Epithelial cell of esophagus (primary cell): ENCODE data around the gene DEF6.

Experiments used
- DNase-seq: peaks from one replicate; pipeline ENCODE4 v3.0.0; 2010; ENCODE audit warnings: low read depth
- H3K4me3 ChIP-seq: 2 replicates; pipeline ENCODE4 v1.5.1; 2011; ENCODE audit warnings: mild to moderate bottlenecking, low read length, control low read depth
- TF ChIP-seq, protein P1 (sequence below): IDR thresholded peaks from 2 replicates; pipeline ENCODE4 v1.5.1; 2011; ENCODE audit warnings: low read depth, mild to moderate bottlenecking, low read length, control low read depth, inconsistent platforms; ENCODE audit not compliant: insufficient read depth; ENCODE audit errors: missing control alignments

The DEF6 gene

DNA sequence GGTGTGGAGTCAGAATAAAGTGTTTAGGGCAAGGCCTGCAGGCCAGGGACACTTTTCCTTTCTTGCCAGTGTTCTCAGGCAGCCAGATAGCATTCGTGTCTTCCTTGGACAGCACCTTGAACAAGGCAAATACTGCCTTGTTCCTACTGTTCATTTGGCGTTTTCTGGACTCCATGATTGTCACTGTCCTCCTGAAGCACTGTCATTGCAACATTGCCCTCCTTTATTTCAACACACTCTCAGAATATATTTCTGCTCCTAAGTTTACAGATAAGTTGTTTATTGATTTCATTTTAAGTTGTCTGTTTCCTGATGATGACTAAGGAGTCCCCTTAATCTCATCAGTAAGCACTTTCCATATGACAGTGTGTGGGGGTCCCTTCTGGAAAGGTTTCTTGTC, 15.1 kb upstream of the DEF6 start:
- H3K4me3 ChIP-seq, result no peak overlapping the region
- TF ChIP-seq, protein P1, sequence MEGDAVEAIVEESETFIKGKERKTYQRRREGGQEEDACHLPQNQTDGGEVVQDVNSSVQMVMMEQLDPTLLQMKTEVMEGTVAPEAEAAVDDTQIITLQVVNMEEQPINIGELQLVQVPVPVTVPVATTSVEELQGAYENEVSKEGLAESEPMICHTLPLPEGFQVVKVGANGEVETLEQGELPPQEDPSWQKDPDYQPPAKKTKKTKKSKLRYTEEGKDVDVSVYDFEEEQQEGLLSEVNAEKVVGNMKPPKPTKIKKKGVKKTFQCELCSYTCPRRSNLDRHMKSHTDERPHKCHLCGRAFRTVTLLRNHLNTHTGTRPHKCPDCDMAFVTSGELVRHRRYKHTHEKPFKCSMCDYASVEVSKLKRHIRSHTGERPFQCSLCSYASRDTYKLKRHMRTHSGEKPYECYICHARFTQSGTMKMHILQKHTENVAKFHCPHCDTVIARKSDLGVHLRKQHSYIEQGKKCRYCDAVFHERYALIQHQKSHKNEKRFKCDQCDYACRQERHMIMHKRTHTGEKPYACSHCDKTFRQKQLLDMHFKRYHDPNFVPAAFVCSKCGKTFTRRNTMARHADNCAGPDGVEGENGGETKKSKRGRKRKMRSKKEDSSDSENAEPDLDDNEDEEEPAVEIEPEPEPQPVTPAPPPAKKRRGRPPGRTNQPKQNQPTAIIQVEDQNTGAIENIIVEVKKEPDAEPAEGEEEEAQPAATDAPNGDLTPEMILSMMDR, result no peak
- DNase-seq, result no peak

DNA sequence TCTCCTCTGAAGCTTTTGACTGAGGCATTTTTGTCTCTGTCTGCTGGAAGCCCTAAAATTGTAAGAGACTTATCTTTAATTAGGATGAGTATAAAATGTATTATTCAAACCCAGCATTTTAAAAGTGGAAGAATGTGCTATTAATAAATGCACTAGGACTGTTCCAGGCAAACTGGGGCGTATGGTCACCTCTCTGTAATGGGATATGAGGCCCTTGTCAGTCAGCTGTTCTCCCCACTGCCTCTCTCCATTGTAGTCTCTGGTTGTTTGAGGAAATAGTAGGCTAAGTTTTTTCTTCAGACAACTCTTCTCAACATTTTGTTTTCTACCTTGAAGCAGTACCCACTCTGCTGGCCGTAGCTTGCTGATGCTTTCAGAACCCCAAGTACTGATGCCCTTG, 14.3 kb upstream of the DEF6 start:
- no peak for DNase-seq
- TF ChIP-seq, protein P1, result no peak
- H3K4me3 ChIP-seq, result no peak overlapping the region

DNA sequence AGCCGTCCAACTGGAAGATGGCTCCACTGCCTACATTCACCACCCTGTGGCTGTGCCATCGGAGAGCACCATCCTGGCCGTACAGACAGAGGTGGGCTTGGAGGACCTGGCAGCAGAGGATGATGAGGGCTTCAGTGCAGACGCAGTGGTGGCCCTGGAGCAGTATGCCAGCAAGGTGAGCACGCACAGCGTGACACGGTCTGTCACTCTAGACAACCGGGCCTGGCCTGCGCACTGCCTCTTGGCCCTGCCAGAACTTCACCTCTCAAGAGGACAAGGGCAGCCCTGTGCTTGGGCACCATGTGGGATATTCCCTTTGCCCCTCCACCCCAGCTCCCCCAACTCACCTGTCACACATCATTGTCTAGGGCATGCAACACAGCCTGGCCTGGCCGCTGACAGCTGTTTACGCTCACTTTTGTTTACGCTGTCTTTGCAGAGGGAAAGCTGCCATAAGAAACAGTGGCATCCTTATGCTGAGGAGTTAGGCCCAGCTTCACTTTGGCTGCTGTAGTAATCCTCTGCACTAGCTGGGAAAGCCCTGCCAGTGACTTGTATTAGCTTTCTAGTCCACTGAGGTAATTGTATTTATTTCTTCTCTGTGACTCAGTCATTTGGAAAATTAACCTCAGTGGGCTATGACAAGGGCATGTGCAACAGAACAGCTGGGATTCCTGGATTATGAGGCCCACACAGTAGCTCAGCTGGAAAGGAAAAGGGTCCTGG, 9.8 kb upstream of the DEF6 start:
- TF ChIP-seq, protein P1, result no peak
- no peak overlapping the region for H3K4me3 ChIP-seq
- DNase-seq, result peak; percentile 29

DNA sequence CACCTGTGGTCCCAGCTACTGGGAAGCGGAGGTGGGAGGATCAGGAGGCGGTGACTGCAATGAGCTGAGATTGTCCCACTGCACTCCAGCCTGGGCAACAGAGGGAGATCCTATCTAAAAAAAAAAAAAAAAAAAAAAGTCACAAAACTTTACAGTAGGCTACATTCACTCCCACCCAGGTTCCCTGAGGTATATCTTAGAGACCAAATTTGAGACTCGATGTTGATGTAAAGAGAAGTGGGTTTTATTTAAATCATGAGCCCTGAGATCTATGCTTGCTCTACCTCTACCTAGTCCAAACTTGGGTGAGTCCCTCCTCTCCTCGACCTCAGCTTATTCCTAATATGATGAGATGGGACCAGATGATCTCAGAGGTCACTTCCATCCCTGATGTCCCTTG, 8.8 kb upstream of the DEF6 start:
- TF ChIP-seq, protein P1, result no peak
- no peak overlapping the region for H3K4me3 ChIP-seq
- no peak for DNase-seq

DNA sequence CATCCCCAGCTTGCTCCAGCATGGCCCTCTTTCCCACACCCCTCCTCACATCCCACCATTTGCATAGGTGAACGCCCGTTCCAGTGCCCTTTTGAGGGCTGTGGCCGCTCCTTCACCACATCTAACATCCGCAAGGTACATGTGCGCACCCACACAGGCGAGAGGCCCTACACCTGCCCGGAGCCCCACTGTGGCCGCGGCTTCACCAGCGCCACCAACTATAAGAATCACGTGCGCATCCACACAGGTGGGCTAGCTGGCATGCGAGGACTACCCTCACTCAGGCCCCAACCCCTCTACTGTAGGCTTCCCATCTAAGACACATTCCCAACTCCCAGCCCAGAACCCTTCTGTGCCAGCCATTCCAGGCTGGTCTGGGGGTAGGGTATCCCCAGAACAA, 6.1 kb upstream of the DEF6 start:
- TF ChIP-seq, protein P1, result no peak
- no peak for DNase-seq
- no peak overlapping the region for H3K4me3 ChIP-seq

DNA sequence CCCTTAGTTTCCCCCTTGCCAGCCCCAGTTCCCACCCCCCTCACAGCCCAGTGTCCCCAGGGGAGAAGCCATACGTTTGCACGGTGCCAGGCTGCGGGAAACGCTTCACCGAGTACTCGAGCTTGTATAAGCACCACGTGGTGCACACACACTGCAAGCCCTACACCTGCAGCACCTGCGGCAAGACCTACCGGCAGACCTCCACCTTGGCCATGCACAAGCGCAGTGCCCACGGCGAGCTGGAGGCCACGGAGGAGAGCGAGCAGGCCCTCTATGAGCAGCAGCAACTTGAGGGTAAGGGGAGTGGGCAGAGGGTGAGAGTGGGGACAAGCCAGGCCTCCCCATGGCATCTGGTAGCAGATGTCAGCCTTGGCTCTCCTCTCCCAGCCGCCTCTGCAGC, 5.1 kb upstream of the DEF6 start:
- no peak for DNase-seq
- TF ChIP-seq, protein P1, result no peak
- H3K4me3 ChIP-seq, result no peak overlapping the region

DNA sequence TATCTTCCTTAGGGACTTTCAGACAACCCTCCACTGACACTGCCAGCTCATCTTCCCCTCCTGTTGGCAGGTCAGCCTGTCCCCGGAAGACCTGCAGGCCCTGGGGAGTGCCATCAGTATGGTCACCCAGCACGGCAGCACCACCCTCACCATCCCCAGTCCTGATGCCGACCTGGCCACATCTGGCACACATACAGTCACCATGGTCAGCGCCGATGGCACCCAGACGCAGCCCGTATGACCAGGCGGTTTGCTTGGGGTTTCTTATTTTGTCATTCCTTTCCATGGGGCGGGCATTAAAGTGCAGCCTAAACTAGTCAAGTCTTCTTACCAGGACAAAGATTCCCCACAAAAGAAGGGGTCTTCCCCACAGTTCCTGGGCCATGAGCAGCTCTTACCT, 3.9 kb upstream of the DEF6 start:
- H3K4me3 ChIP-seq, result no peak overlapping the region
- TF ChIP-seq, protein P1, result no peak
- DNase-seq, result no peak
